DMS 273 (cell line): ENCODE measurements around the gene ABCD4.
"Not testable (repeated sequence)": the region's sequence is repeated elsewhere in the genome, so short reads cannot be mapped to it uniquely, and the experiment has no call there.

Experiments
- DNase-seq: peaks from one replicate; lab custom pipeline; 2025; ENCODE audit not compliant: unreplicated experiment; lab: John Stamatoyannopoulos, UW

Gene ABCD4

DNA sequence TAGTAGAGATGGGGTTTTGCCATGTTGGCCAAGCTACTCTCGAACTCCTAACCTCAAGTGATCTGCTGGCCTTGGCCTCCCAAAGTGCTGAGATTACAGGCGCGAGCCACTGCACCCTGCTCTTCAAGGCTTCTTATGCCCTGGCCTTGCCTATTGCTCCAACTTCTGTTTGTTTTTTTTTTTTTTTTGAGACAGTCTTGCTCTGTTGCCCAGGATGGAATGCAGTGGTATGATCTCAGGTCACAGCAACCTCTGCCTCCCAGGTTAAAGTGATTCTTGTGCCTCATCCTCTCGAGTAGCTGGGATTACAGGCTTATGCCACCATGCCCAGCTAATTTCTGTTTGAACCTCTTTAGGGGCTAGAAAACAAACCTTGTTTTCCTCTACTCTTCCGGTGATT, 6.0 kb upstream of the ABCD4 start:
- DNase-seq = no peak

DNA sequence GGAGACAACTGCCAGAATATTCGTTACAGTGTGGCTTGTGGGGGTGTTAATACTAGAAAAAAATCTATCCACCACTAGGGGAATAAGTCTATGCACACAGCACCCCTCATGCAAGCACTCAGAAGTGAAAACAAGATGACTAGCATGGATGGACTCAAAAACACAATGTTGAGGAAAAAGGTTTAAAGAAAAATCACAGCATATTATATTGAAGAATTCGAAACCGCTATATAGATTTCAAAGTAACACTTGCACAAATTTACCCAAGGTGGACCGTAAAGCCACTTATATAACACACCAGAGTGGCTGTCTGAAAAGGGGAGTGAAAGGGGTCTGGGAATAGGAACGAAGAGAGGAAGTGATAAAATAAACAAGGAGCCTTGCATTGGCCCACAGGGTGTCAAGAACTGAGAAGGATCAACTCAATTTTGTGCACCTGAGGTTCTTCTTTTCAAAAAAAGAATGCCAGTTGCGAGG, 544 bp downstream of the ABCD4 start:
- DNase-seq = peak; percentile 72

DNA sequence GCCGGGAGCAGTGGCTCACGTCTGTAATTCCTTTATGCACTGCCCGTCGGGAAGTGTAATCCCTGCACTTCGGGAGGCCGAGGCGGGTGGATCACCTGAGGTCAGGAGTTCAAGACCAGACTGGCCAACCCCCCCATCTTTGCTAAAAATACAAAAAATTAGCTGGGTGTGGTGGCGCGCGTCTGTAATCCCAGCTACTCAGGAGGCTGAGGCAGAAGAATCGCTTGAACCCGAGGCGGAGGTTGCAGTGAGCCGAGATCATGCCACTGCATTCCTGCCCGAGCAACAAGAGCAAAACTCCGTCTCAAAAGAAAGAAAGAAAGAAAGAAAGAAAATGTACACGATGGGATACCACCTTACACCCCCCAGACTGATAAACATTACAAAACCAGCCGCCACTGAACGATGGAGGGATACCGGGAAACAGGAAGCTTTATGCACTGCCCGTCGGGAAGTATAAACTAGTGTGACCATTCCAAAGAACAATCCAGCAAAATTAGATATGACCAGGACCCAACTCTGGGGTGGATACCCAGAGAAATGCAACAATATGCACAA, 1.1 kb downstream of the ABCD4 start:
- no peak for DNase-seq

DNA sequence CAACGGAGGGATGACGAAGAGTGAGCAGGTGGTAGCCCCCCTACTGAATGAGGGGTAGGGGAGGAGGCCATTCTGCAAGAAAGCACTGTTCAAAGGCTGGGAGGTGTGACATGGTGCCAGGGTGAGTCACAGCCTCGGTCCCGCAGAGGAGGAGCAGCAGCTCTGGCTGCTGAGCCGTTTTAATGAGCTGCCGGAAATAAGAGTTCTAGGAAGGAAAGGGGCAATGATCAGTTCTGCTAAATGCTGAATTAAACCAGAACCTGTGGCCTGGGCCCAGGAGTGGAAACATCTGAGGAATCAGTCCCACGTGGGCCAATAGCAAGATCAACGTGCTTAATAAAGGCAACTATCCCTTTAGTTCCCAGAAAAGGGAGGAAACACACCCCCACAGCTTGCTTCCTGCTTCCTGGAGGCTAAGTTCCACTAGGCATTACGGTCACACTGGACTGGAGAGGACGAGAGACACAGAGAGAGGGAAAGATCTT, 3.6 kb downstream of the ABCD4 start:
- no peak for DNase-seq

DNA sequence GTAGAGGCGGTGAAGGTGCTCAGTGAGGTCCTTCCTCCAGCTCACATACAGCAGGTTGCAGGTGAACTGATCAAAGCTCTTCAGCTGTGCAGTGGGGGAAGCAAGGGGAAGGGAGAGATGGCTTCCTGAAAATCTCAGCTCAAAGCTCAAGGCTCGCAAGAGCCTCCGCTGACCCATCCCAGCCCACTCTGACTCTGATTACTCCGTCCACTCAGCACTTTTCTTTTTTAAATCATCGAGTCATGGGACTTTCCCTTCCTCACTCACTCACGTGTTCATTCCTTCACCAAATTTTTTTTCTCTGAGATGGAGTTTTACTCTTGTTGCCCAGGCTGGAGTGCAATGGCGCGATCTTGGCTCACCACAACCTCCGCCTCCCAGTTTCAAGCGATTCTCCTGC, 4.7 kb downstream of the ABCD4 start:
- no peak for DNase-seq

DNA sequence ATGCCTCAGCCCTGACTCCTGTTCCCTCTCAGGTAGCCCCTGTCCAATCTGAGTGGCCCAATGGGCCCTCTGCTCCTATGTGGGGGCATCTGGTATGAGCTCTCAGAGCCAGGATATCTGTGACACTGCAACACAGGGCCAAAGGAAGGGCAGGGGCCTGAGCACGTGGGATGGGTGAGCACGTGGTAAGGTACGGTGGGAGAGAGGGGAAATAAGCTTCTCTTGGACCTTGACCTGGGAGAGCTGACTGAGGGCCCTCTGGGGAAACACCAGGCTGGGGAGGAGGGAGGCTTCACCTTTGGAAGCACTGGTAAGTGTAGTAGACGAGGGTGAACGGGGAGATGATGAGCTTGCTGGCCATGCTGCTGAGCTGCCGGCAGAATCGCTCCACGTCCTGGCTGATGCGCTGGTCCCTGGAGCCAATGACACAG, 6.7 kb downstream of the ABCD4 start:
- DNase-seq = no peak

DNA sequence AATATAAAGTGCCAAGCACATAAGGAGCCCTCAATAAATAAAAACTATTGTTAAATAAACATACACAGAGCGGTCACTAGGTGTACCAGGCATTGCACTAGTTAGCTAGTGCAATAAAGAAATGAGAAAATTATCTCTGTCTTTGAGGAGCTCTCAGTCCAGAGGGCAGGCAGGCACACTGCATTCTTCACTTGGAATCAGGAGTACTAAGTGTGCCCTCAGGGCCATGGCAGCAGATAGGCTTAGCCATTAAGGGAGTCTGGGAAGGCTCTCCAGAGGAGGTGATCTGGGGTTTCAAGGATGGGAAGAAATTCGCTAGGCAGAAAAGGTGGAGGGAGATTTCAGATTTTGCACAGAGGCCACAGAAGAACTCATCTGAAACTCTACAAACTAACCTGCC, 9.1 kb downstream of the ABCD4 start:
- DNase-seq = no peak

DNA sequence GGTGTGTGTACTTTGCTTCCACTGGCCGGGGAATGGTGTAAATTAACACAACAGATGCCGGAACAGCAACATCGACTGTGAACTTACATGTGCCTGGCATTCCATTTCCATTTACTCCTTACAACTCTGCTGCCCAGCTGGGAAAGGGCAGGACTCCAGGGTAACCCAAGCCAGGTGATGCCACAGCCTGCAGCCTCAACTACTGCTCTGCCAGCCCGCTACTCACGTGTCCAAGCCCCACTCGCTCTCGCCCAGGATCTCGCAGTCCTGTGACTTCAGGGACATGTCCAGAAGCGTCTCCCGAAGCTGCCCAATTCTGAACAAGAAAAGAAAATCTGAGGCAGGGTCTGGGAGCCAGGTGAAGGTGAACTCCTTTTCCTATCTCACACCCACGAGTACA, 10.7 kb downstream of the ABCD4 start:
- DNase-seq = no peak

DNA sequence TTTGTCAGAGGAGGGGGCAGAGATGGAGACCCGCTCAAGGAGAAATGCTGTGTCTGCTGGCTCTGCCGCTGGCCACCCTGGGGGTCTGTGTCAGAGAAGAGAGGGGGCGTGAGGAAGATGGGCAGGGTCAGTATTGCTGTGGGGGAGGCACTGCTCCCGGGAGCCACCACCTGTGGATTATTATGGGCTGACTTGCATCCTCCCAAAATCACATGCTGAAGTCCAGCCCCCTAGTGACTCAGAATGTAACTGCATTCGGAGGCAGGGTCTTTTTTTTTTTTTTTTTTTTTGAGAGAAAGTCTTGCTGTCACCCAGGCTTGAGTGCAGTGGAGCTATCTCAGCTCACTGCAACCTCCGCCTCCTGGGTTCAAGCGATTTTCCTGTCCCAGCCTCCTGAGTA, 12.3 kb downstream of the ABCD4 start:
- DNase-seq = peak; percentile 70

DNA sequence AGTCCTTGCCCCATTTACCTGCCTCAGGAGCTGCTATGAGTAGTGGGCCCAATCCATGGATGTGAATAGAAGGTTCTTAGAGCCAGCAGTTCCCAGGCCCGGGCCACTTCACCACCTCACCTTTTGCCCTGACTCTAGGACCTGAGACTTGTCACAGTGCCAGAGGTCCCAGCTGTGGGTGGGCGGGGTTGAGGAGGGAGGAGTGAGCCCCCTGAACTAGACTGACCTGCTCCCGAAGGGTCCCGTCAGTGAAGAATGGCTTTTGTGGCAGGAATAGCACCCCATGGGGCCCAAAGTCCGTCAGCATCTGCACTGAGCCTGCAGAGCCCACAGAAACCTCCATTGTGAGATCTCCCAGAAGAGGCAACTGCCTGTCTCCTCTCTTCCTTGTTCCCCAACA, 12.9 kb downstream of the ABCD4 start:
- no peak for DNase-seq

DNA sequence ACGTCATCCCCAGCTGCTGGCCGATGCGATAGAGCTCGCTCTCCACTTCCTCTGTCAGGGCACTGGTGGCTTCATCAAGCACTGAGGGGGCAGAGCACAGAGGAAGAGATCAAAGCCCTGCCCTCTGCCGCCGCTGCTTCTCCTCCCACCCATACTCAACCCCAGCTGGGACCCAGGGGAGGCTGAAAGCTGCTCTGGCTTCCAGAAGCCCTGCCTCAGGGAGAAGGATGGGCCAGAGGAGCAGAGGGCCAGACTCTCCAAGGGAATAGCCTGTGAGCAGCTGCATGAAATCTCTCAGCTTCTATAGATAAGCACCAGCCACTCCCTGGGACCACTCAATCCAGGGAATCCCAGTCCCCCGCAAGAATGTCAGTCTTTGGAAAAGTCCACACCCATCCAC, 16.0 kb downstream of the ABCD4 start:
- no peak for DNase-seq

DNA sequence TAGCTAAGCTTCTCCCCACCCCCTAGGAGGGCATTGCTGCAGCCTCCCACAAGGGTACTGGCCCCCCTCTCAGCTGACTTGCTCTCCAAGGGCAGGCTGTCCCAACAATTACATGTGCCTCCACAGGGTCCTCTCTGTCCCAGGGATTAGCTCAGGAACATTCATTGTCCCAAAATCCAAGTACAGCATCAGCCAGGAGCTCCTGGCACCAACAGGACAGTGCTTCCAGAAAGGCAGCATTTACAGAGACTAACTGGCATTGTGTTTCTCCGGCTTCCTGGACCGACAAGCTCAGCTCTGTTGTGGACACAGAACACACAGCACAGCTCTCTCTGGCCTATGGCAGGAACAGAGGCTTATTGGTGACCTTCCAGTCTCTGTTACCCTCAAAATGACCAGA, 21.7 kb downstream of the ABCD4 start:
- DNase-seq = no peak

DNA sequence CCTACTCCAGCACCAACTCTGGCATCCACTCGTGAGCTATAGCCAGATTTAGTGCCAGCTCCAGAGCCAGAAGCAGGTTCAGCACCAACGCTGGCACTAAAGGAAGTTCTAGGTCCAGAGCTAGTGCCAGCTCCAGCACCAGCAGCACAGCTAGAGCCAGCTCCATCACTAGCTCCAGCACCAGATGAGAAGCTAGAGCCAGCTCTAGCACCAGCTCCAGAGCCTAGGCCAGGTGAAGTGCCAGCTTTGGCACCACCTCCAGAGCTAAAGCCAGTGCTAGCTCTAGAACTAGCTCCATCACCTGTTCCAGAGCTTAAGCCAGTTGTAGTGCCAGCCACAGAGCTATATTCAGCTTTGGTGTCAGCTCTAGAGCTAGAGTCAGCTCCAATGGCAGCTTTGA, 24.7 kb downstream of the ABCD4 start:
- no peak for DNase-seq

DNA sequence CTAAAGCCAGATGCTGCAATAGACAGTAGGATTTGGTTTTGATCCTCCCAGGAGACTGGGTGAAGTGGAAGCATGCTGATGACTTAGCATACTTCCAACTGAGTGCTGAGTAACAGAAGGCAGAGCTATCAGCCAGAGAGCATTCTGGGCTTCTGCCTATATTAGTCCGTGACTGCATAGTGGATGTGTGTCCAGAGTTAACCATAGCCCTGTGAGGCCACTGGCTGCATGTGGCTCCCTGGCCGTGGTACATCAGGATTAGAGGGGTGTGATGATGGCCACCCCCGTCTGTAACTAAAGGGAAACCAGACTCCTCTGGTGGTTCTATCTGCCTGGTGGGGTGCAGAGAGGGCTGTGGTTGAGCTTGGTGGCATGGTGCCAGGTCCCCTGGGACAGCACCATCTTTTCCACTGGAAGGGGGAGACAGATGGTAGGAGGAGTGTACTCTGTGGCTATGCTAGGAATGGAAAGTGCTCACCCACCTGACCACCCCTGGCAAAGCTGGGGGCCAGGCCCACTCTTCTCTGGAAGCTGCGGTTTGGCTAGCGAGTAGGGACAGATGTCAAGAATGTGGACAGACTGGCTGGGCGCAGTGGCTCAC, 27.4 kb downstream of the ABCD4 start:
- DNase-seq = peak; percentile 96

DNA sequence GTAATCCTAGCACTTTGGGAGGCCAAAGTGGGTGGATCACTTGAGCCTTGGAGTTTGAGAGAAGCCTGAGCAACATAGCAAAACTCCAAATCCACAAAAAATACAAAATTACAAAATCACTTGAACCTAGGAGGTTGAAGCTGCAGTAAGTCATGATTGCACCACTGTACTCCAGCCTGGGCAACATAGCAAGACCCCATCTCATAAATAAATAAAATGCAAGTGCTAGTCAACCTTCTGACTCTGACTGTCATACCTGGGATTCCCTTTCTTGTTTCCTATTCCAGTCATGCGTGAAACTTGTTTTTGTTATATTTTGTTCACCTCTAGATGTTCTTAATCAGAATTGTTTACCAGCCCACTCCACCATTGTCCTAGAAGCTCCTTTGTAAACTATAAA, 31.4 kb downstream of the ABCD4 start:
- no peak for DNase-seq

DNA sequence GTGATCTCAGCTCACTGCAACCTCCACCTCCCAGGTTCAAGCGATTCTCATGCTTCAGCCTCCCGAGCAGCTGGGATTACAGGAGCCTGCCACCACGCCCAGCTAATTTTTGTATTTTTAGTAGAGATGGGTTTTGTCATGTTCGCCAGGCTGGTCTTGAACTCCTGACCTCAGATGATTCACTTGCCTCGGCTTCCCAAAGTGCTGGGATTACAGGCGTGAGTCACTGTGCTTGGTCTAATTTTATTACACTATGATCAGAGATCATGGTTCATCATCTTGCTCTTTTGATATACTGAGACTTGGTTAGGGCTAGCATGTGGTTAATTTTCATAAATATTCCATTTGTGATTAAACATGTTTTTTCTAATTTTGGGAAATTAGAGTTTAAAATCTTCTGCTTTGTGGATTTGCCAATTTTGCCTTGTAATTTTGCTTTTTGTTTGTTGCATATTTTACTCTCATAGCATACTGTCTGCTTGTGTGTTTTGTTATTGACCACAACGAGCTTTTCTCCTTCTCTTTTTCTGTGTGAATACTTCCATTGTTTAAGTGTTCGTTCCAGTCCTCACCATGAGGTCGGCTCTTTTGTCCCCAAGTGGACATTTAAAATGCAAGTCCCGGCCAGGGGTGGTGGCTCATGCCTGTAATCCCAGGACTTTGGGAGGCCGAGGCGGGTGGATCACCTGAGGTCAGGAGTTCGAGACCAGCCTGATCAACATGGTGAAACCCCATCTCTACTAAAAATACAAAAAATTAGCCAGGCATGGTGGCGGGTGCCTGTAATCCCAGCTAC, 32.2 kb downstream of the ABCD4 start:
- not testable (repeated sequence) for DNase-seq

DNA sequence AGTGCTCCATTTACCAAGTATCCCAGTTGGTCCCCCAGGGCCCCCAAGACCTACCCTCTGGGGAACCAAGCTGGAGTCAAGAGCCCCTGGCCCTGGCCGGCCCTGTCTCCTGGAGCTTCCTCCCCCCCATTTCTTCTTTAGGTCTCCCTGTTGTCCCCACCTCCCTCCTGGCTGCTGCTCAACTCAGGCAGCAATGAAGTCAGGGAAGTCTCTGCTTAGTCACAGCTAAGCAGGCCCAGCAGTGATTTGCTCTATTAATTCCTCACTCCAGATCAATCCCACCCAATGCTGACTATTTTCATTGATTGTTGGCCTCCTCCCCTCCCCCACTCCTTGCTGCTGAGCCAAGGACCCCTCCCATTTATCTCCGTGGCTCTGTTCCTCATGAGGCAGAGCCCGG, 35.1 kb downstream of the ABCD4 start:
- no peak for DNase-seq

DNA sequence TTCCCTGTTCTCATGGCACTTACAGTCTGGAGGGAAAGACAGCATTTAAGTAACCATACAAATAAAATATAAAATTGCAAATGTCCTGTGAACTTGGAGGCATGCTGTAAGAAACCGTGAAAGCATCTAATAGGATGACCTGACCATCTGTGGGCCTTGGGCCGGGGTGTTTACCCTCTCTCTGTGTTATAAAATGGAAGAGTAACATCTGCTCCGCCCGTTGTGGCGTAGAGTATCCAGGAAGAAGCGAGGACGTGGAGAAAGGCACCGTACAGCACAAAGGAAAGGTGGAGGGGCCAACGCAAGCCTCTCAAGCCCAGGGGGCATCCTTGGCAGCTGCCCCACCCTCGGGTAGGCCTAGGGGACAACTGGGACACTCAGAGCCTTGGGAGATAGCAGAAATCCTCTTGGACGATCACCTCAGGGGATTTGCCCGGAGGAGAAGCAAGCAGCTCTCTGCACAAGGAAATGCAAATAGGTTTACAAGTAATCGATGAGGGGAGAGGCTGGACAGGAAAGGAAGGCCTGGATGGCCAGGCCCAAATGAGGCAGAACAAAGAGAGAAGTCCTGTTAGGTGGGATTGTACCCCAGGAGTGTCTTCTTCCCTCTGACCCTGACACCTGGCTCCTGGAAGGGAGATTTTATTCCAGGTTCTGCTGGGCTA, 37.3 kb downstream of the ABCD4 start:
- peak; percentile 64 for DNase-seq

DNA sequence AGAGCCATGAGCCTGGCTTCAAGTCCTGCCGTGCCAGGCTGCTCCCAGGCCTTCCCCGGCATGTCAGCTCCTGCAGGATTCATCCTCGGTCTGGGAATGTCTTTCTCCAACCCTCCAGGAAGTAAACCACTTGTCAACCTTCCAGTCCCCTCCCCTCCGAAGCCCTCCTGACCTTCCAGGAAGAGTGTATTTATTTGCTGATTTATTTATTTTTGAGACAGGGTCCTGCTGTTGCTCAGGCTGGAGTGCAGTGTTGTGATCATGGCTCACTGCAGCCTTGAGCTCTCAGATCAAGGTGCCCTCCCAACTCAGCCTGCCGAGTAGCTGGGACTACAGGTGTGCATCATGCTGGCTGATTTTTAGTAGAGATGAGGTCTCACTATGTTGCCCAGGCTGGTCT, 38.8 kb downstream of the ABCD4 start:
- no peak for DNase-seq

DNA sequence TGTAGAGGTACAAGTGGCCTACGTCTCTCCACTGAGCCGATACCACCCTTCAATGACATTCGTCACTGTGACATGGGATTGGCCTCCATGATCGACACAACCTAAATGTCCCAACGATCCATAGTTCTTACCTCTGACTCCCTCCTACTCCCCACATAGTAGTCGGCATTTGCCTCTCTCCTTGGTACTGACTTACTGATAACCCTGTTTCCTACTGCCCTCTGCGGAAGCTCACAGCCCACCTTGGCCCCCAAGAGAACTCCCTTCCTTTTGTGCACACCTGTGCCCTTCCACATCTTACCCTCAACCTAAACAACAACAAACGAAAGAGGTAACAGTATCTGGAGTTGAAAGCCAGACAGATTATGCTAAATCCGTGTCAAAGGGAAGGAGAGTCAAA, 39.6 kb downstream of the ABCD4 start:
- DNase-seq = no peak

DNA sequence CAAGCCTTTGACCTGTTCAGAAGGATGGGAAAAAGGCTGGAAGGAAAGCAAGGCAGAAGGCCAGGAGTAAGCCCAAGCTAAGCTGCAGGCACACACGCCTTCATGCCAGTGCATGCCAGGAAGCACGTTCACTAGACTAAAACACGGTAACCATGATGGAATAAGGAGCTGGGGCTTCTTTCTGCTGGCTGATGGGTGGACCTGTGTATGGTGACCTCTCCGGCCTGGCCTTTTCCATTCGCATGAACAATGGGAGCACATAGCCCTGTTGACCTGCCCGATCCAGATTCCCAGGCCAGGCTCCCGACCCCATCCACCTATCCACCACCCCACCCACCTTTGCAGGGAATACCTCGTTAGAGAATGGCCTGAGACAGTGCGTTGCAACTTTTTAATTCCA, 40.7 kb downstream of the ABCD4 start:
- DNase-seq = no peak

DNA sequence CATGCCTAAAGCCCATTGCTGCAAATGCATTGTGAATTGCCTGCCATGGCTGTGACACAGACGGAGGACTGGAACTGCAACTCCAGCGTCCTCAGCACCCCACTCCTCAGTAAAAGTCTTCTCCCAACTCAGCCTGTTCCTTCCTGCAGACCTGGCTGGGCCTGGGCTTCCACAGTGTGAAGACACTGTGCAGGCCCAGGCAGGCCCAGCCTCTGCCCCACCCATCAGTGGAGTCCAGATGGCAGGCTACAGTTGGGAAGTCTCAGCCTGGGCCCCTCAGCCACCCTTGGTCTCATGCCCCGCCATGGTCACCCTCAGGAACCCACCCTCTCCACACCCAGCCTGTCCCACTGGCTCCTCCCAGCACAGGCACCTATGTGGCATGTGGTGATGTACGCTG, 41.4 kb downstream of the ABCD4 start:
- DNase-seq = peak; percentile 81
